Measurements from ENCODE around the gene LPCAT2. TPM values are rescaled to one million over a fixed set of nuclear protein-coding genes. Genes with fewer than 3 reads are reported as not detected.

Gene LPCAT2
- total and polyA plus RNA-seq, 2 donors (not counting 1 experiment from before 2014, with no cell fraction given), result 0.15 to 0.59 TPM

DNA sequence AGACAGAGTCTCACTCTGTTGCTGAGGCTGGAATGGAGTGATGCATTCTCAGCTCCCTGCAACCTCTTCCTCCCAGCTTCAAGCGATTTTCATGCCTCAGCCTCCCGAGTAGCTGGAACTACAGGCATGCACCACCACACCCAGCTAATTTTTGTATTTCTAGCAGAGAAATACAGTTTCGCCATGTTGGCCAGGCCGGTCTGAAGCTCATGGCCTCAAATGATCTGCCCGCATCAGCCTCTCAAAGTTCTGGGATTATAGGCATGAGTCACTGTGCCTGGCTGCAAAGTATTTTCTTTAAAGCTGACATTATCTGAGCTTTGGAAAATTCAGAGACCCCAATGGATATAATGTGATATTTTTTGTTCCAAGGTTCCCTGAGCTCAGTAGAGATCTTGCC, 115.8 kb downstream of the LPCAT2 start:
- Histone ChIP-seq H3K36me3 (replicated peaks in 1 of 2; ENCODE audit: control extremely low read depth in 1 of 2, control insufficient read depth in 1 of 2, extremely low read depth in 1 of 2, insufficient read depth in 2 of 2, low read length in 1 of 2) (no peaks in the 10 kb centered on the region), H3K9ac (ENCODE audit: low read length) (no peak overlapping the region), H3K4me2 (replicated peaks; ENCODE audit: low read depth, low read length, poor library complexity, severe bottlenecking) (no peak overlapping the region), H3K27ac (ENCODE audit: low read length in 2 of 2) (no peak overlapping the region), H3K4me3 (ENCODE audit: control extremely low read depth in 1 of 5, extremely low read depth in 1 of 5, insufficient read depth in 1 of 5, low read depth in 2 of 5, low read length in 4 of 5) (no peak overlapping the region), H3K4me1 (ENCODE audit: control insufficient read depth in 2 of 2, insufficient read depth in 2 of 2, low read length in 2 of 2) (no peaks in the 10 kb centered on the region), H3K9me3 (ENCODE audit: control extremely low read depth in 1 of 3, control insufficient read depth in 2 of 3, insufficient read depth in 1 of 3, low read length in 2 of 3) (no peaks in the 10 kb centered on the region), H3K27me3 (replicated peaks in 1 of 4; ENCODE audit: control extremely low read depth in 1 of 4, control insufficient read depth in 3 of 4, insufficient read depth in 4 of 4, low read length in 3 of 4) (peaks cover 0 to 4% (median 0%) of the 10 kb centered on the region in 4 experiments), H4K20me1 (ENCODE audit: control insufficient read depth, insufficient read depth, low read length, poor library complexity, severe bottlenecking) (no peaks in the 10 kb centered on the region), H2AFZ (ENCODE audit: insufficient read depth, low read depth, low read length, poor library complexity, severe bottlenecking) (no peak overlapping the region), H3K79me2 (ENCODE audit: control insufficient read depth, insufficient read depth, low read length) (no peaks in the 10 kb centered on the region)
- Mint-ChIP-seq H3K4me1 (no peaks in the 10 kb centered on the region), H3K9me3 (ENCODE audit: insufficient read depth) (peaks cover 4% of the 10 kb centered on the region), H3K27me3 (peaks cover 4% of the 10 kb centered on the region), H3K27ac (no peak overlapping the region), H3K4me3 (no peak overlapping the region)
- TF ChIP-seq, protein P1, sequence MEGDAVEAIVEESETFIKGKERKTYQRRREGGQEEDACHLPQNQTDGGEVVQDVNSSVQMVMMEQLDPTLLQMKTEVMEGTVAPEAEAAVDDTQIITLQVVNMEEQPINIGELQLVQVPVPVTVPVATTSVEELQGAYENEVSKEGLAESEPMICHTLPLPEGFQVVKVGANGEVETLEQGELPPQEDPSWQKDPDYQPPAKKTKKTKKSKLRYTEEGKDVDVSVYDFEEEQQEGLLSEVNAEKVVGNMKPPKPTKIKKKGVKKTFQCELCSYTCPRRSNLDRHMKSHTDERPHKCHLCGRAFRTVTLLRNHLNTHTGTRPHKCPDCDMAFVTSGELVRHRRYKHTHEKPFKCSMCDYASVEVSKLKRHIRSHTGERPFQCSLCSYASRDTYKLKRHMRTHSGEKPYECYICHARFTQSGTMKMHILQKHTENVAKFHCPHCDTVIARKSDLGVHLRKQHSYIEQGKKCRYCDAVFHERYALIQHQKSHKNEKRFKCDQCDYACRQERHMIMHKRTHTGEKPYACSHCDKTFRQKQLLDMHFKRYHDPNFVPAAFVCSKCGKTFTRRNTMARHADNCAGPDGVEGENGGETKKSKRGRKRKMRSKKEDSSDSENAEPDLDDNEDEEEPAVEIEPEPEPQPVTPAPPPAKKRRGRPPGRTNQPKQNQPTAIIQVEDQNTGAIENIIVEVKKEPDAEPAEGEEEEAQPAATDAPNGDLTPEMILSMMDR (IDR thresholded peaks at IDR 0.05), result no peak
- no peak for TF ChIP-seq EZH2 (IDR thresholded peaks at IDR 0.05; ENCODE audit: borderline replicate concordance, insufficient read depth, low read depth, low read length, poor library complexity, severe bottlenecking)
- DNase-seq (no peak), ATAC-seq (ENCODE audit: low read depth) (no peak)
- ChIA-PET CTCF (no interaction called here), POLR2A (no interaction called here)
- intact Hi-C loops (cut with micrococcal nuclease), result no loop called here
- WGBS (ENCODE audit: insufficient coverage), result 91% methylated on average over 5 of the region's 5 CpGs

DNA sequence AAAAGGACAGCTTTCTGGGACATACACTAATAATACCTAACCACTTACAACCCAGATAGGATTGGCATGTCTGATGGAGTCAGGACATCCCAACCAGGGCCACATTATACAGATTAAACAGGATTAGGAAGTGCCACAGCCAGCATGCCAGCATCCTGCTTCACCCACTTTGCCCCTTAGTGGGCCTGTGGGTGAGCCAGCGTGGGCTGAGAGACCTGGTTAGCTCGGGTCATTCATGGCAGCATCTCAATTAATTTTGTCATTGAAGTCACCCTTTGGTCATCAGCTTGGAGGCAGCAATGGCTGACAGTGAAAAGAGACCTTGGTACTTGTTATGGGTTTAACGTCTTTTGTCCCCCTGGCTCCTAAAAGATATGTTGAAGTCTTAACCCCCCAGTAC, 117.0 kb downstream of the LPCAT2 start:
- no peak overlapping the region for H3K27ac Mint-ChIP-seq
- no peak for TF ChIP-seq EZH2 (IDR thresholded peaks at IDR 0.05; ENCODE audit: borderline replicate concordance, insufficient read depth, low read depth, low read length, poor library complexity, severe bottlenecking)
- TF ChIP-seq, protein P1 (IDR thresholded peaks at IDR 0.05), result no peak
- no peaks in the 10 kb centered on the region for H3K36me3 ChIP-seq (replicated peaks in 1 of 2; ENCODE audit: control extremely low read depth in 1 of 2, control insufficient read depth in 1 of 2, extremely low read depth in 1 of 2, insufficient read depth in 2 of 2, low read length in 1 of 2)
- H3K9me3 ChIP-seq (ENCODE audit: control extremely low read depth in 1 of 3, control insufficient read depth in 2 of 3, insufficient read depth in 1 of 3, low read length in 2 of 3), result no peaks in the 10 kb centered on the region
- H3K4me3 Mint-ChIP-seq, result no peak overlapping the region
- no peak overlapping the region for H2AFZ ChIP-seq (ENCODE audit: insufficient read depth, low read depth, low read length, poor library complexity, severe bottlenecking)
- intact Hi-C loops (cut with micrococcal nuclease), result no loop called here
- H3K4me1 Mint-ChIP-seq, result no peaks in the 10 kb centered on the region
- H4K20me1 ChIP-seq (ENCODE audit: control insufficient read depth, insufficient read depth, low read length, poor library complexity, severe bottlenecking), result no peaks in the 10 kb centered on the region
- no peaks in the 10 kb centered on the region for H3K4me1 ChIP-seq (ENCODE audit: control insufficient read depth in 2 of 2, insufficient read depth in 2 of 2, low read length in 2 of 2)
- CTCF ChIA-PET, result no interaction called here
- H3K27me3 Mint-ChIP-seq, result peaks cover 11% of the 10 kb centered on the region
- no peak overlapping the region for H3K4me3 ChIP-seq (ENCODE audit: control extremely low read depth in 1 of 5, extremely low read depth in 1 of 5, insufficient read depth in 1 of 5, low read depth in 2 of 5, low read length in 4 of 5)
- no peak overlapping the region for H3K27ac ChIP-seq (ENCODE audit: low read length in 2 of 2)
- H3K9me3 Mint-ChIP-seq (ENCODE audit: insufficient read depth), result no peaks in the 10 kb centered on the region
- DNase-seq (no peak), ATAC-seq (ENCODE audit: low read depth) (no peak)
- peaks cover 0 to 4% (median 0%) of the 10 kb centered on the region in 4 experiments for H3K27me3 ChIP-seq (replicated peaks in 1 of 4; ENCODE audit: control extremely low read depth in 1 of 4, control insufficient read depth in 3 of 4, insufficient read depth in 4 of 4, low read length in 3 of 4)
- no peak overlapping the region for H3K4me2 ChIP-seq (replicated peaks; ENCODE audit: low read depth, low read length, poor library complexity, severe bottlenecking)
- no peak overlapping the region for H3K9ac ChIP-seq (ENCODE audit: low read length)
- no peaks in the 10 kb centered on the region for H3K79me2 ChIP-seq (ENCODE audit: control insufficient read depth, insufficient read depth, low read length)
- 64% methylated on average over 2 of the region's 3 CpGs for WGBS (ENCODE audit: insufficient coverage)
- POLR2A ChIA-PET, result no interaction called here

Data from B cell (primary cell).